ENCODE data around the gene DLGAP1.

GRCh38 chr18:4241090-4241617 is 214.0 kb downstream of the DLGAP1 start:
- TF ChIP-seq CTCF (IDR thresholded peaks at IDR 0.05; ENCODE audit: low read depth, low read length) (no peak), EZH2phosphoT487 (IDR thresholded peaks at IDR 0.05; ENCODE audit: low read depth) (no peak)
